Neural crest cell (in vitro differentiated cells): ENCODE results near the gene FOXP1. TPM values are rescaled to one million over a fixed set of nuclear protein-coding genes. Genes with fewer than 3 reads are reported as not detected.

Experiments
- DNase-seq: peaks from one replicate; pipeline ENCODE4 v3.0.0; 2021; ENCODE audit warnings: low read depth, mixed read lengths, low spot score
- H3K27ac Mint-ChIP-seq: one replicate; pipeline ENCODE4 v1.8.0; 2021; ENCODE audit warnings: mild to moderate bottlenecking, mixed read lengths; ENCODE audit not compliant: unreplicated experiment
- H3K27me3 Mint-ChIP-seq: 2 replicates; pipeline ENCODE4 v1.8.0; 2021; ENCODE audit warnings: low read depth, mild to moderate bottlenecking, mixed read lengths
- H3K36me3 Mint-ChIP-seq: 2 replicates; pipeline ENCODE4 v1.8.0; 2021; ENCODE audit warnings: low read depth, mild to moderate bottlenecking, mixed read lengths
- H3K4me1 Mint-ChIP-seq: 2 replicates; pipeline ENCODE4 v1.8.0; 2021; ENCODE audit warnings: mixed read lengths
- H3K4me3 Mint-ChIP-seq: one replicate; pipeline ENCODE4 v1.8.0; 2021; ENCODE audit warnings: mild to moderate bottlenecking, mixed read lengths
- H3K9me3 Mint-ChIP-seq: 2 replicates; pipeline ENCODE4 v1.8.0; 2021; ENCODE audit warnings: mixed read lengths
- total RNA-seq: library from RNA; stranded (reverse); gene quantifications from 2 replicates; pipeline ENCODE4 v1.2.1, GENCODE V29; 2021
- TF ChIP-seq, protein P1 (sequence below): fragments of 200-600 bp; sonication (generic); conservative IDR thresholded peaks from 2 replicates; pipeline ENCODE4 v1.5.0; 2021; ENCODE audit warnings: antibody characterized with exemption, mild to moderate bottlenecking

The FOXP1 gene
- total RNA-seq, 1 donor from 2014 or later, result 22.8 TPM

- Mint-ChIP-seq H3K4me1 (peaks cover 56% of the 10 kb centered on the region), H3K4me3 (peak overlapping the region; percentile 54), H3K27me3 (no peaks in the 10 kb centered on the region), H3K36me3 (no peaks in the 10 kb centered on the region), H3K9me3 (no peaks in the 10 kb centered on the region), H3K27ac (peak overlapping the region; percentile 65)
- TF ChIP-seq, protein P1, sequence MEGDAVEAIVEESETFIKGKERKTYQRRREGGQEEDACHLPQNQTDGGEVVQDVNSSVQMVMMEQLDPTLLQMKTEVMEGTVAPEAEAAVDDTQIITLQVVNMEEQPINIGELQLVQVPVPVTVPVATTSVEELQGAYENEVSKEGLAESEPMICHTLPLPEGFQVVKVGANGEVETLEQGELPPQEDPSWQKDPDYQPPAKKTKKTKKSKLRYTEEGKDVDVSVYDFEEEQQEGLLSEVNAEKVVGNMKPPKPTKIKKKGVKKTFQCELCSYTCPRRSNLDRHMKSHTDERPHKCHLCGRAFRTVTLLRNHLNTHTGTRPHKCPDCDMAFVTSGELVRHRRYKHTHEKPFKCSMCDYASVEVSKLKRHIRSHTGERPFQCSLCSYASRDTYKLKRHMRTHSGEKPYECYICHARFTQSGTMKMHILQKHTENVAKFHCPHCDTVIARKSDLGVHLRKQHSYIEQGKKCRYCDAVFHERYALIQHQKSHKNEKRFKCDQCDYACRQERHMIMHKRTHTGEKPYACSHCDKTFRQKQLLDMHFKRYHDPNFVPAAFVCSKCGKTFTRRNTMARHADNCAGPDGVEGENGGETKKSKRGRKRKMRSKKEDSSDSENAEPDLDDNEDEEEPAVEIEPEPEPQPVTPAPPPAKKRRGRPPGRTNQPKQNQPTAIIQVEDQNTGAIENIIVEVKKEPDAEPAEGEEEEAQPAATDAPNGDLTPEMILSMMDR, result no peak
- no peak for DNase-seq
Measured at GRCh38 chr3:71245971-71246880, 337.3 kb downstream of the FOXP1 start.

DNA sequence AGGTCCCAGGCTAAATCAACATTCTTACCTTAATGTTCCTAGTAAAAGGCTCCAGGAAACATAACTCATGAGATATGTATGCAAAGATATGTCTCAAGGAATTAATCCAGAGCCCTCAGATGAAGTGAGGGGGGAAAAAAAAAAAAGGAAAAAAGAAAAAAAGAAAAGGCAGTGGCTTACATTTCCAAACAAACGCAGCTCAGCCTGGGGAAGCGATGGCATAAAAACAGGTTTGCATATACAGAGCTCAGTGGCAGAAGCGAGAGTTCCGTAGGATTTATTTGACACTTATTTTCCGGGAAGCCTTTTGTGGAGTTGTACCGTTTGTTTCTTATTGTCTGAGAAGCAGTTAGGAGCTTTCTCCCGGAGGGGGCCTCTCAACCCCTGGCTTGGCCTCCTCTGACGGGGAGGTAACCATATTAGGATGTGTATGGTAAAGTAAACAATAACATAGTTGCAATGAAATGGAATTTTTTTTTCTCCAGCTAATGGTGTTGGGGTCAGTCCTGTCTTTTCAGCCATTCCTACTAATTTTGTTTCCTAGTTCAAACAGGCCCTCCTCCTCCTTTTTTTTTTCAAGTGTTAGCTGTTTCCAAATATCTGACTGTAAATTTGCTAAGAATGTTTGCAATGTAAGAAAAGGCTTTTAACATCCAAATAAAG lies 338.6 kb downstream of the FOXP1 start:
- no peak for DNase-seq
- Mint-ChIP-seq H3K36me3 (peaks cover 2% of the 10 kb centered on the region), H3K4me1 (peaks cover 61% of the 10 kb centered on the region), H3K9me3 (no peaks in the 10 kb centered on the region), H3K27ac (peak overlapping the region; percentile 86), H3K4me3 (peak overlapping the region; percentile 41), H3K27me3 (no peaks in the 10 kb centered on the region)
- TF ChIP-seq, protein P1, result no peak

- H3K4me3 Mint-ChIP-seq, result peak overlapping the region; percentile 41
- no peaks in the 10 kb centered on the region for H3K27me3 Mint-ChIP-seq
- H3K27ac Mint-ChIP-seq, result no peak overlapping the region
- peaks cover 2% of the 10 kb centered on the region for H3K36me3 Mint-ChIP-seq
- TF ChIP-seq, protein P1, result no peak
- no peaks in the 10 kb centered on the region for H3K9me3 Mint-ChIP-seq
- no peak for DNase-seq
- peaks cover 65% of the 10 kb centered on the region for H3K4me1 Mint-ChIP-seq
Measured at GRCh38 chr3:71244153-71244825, 339.2 kb downstream of the FOXP1 start.

DNA sequence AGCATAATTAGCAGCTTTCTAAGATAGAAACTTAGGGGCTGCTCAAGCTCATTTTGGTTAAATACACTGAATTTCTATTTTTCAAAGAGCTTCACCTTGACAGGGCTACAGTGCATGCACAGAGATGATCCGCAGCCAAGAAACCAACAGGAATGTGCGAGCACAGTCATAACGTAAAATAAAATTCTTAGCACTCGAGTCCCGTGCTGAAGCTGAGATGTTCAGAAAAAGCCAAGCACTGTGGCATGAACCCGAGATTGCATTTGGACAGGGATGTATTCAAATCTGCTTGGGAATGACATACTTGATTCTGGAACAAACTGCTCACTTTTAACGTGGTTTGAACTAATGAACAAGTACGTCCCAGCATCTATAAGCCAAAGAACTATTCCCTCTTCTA lies 340.3 kb downstream of the FOXP1 start:
- Mint-ChIP-seq H3K4me1 (peaks cover 65% of the 10 kb centered on the region), H3K4me3 (no peak overlapping the region), H3K9me3 (no peaks in the 10 kb centered on the region), H3K27me3 (no peaks in the 10 kb centered on the region), H3K27ac (no peak overlapping the region), H3K36me3 (peaks cover 2% of the 10 kb centered on the region)
- no peak for DNase-seq
- TF ChIP-seq, protein P1, result no peak

DNA sequence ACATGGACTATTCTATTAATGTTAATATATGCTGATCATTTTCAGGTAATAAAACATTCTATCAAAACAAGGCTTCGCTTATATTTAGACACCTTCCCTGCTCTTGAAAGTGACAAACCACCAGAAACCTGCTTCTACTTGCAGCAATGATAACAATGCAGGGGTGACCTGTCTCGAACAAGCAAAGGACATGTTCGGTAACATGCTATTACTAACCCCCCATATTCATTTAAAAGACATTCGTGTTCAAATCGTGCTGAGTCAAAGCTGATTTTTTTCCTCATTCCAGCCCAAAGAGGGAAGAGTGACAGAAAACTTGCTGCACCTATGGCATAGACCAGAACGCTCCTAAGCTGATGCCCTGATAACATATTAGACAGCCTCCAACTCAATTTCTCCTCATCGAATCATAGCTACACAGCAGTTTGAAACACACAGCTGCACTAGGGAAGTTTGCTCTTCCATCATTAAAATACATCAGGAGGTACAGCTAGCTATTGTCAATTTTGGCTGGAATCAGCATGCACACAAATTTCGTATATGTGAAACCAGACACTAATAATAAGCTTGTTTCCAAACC lies 341.5 kb downstream of the FOXP1 start:
- H3K27ac Mint-ChIP-seq, result no peak overlapping the region
- H3K36me3 Mint-ChIP-seq, result peaks cover 2% of the 10 kb centered on the region
- TF ChIP-seq, protein P1, result no peak

More for the DNA sequence above, 341.5 kb downstream of the FOXP1 start:
- no peak for DNase-seq
- Mint-ChIP-seq H3K27me3 (no peaks in the 10 kb centered on the region), H3K4me1 (peaks cover 57% of the 10 kb centered on the region), H3K9me3 (no peaks in the 10 kb centered on the region), H3K4me3 (no peak overlapping the region)
